ENCODE results near the gene KCNJ9.
"Not testable (repeated sequence)": the region's sequence is repeated elsewhere in the genome, so short reads cannot be mapped to it uniquely, and the experiment has no call there.

Gene KCNJ9

DNA sequence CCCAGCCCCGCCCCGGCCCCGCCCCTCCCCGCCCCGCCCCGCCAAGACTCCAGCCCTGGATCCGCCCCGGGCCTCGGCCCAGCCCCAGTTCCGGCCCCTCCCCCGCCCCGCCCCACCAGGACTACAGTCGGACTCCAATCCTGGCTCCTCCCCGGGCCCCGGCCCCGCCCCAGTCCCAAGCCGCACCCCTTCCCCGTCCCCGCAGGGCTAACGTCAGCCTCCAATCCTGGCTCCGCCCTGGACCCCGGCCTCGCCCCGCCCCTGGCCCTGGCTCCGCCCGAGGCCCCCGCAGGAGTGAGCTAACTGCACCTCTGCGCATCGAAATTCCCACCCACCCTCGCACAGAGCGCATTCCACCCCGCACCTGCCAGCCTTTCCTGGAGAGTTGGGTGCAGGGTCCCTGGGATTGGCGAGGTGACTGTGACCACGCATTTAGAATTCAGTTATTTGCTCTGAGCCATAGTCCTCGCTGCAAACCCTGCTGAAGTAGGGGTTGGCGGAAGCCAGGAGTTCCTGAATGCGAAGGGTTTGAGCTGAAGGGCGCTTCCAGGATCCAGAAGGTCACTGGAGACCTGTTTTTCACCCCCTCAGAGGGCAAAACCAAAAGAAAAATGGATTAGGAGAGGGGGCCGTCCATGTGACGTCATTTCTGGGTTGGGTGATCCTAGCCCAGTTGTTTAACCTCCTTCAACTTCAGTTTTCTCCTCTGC lies 17.7 kb downstream of the KCNJ9 start:
- DNase-seq, result peak; percentile 80
- in situ Hi-C loops (cut with MboI; ENCODE audit: low pct_unique_long_range_greater_than_20kb, low sequenced_read_pairs), result no loop called here

DNA sequence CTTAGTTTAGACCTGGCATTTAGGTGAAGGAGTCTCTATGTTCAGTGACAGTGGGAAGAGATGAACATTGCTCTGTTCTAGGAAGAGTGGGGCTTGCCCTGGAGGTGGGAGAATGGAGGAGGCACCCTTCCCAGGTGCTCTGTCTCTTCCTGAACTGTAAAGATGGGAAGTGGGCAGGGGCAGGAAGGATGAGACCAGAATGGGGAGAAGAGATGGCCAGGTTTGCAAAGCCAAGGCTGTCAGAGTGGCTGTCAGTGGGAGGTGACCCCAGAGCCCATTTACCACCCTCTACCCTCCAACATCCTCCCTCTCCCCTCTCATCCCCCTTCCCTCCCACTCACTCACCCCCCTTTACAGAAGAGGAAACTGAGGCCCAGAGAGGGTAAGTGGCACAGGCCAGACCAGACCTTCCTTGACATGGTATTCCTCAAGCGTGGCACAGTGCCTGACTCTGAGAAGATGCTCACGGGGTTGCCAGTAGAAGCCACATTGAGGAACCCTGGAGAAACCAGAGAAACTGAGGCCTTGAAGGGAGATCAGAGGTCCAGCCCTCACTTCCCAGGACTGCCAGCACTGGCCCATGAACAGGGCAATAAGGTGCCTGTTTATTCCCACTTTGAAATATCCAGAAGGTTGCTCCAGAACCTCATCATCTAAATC lies 18.5 kb downstream of the KCNJ9 start:
- in situ Hi-C loops (cut with MboI; ENCODE audit: low pct_unique_long_range_greater_than_20kb, low sequenced_read_pairs), result no loop called here
- DNase-seq, result no peak

DNA sequence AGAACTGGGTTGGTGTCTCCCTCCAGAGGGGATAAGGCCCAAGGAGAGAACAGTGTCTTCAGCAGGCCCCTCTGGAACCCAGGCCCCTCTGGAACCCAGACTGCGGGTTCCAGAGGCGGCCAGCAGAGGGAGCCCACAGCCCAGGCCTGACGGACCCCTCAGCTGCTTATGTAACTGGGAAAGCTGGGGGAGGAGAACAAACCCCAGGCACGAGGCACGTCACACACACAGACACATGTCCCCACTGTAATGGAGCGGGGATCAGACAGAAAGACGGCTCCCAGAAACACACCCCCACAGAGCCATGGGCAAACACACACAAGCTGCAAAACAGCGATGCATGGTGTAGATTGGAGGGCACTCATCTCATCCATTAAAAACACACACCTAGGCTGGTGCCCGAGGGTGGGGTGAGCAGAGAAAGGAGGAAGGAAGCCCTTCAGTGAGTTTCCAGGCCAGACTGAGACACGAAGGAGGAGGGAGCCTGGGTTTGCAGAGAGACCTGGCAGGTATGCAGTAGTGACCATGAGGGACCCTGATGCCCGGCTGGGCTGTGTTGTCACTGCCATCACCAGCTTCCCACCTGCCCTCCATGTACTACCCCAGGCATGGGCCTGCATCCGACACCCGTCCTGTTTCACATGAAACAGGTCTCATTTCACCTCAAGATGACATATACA lies 19.8 kb downstream of the KCNJ9 start:
- DNase-seq, result peak; percentile 91
- in situ Hi-C loops (cut with MboI; ENCODE audit: low pct_unique_long_range_greater_than_20kb, low sequenced_read_pairs), result no loop called here

DNA sequence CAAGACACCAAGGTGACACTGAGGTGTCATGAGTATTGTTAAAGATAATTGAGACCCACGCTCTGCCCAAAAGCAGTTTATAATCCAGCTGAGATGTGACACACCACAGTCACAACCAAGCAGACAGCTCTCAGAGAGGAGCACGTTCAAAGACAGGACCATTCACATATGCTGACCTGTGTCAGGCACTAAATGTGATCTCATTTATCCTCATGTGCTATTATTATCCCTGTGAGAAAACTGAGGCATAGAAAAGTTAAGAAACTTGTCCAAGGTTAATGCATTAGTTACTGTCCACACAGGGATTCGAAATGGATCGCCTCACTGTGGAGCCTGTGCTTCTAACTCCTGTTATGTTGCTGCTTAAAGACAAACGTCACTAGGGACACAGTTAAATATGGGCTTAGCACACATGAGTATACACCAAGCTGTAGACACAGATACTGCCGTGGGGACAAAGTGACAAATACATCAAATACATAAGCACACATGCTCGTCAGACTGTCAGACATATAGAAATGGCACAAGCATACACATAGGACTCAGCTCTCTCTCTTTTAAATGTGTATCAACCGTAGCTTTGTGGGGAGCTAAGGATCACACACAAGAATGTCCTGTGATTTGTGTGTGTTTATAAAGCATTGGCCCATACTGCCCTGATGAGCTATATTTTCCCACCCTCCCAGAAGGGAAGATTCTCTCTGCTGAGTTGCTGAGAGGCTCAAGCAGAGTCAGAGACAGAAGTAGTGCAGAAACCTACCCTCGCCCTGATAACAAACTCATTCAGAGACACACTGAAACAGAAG lies 20.6 kb downstream of the KCNJ9 start:
- in situ Hi-C loops (cut with MboI; ENCODE audit: low pct_unique_long_range_greater_than_20kb, low sequenced_read_pairs), result no loop called here
- DNase-seq, result no peak

DNA sequence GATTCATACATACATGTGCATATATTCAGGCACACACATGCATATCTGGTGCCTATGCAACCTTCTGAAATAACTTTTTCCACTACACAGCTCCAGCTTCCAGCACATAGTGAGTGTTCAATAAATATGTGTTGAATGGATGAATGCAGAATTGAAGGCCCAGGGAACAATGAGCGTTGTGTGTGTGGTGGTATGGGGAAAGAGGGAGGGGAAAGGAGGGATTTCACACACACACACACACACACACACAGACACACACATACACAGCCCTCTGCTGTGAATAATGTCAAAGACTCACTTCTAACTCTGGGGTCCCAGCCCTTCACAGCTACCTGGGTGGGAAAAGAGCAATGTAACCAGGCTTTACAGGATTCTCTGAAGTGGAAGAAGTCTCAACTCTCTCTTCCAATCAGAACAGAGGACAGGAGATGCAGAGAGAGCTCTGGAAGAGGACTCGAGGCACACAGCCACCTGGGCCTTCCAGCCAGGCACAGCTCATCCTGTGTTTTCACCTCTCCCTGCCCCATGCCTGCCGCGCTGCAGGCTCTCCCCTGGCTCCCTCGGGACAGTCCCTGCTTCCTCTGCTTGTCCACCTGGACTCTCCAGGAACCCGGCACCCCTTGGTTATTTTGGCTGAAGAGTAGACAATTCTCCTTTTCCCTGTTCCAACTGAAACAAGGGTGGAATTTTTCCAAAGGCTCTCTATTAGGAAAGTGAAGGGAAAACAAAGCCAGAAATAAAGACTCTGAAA lies 22.5 kb downstream of the KCNJ9 start:
- in situ Hi-C loops (cut with MboI; ENCODE audit: low pct_unique_long_range_greater_than_20kb, low sequenced_read_pairs), result no loop called here
- DNase-seq, result no peak

DNA sequence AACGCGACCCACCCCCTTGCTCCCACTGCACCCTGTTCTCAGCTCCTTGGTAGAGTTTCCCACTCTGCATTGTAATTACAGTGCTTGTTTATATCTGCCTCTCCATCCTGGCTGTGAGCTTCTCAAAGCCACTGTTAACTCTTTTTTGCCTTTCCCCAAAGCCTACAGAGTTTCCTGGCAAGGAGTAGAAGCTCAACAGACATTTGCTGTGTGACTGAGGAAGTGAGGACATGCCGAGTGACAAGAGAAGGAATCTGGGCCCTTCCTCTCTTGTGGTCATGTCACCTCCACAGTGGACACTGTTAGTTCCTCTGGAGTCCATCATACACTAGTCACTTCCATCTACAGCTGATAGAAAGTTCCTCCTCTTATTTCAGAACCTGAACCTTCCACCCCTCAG lies 23.1 kb downstream of the KCNJ9 start:
- DNase-seq, result peak; percentile 20
- in situ Hi-C loops (cut with MboI; ENCODE audit: low pct_unique_long_range_greater_than_20kb, low sequenced_read_pairs), result no loop called here

DNA sequence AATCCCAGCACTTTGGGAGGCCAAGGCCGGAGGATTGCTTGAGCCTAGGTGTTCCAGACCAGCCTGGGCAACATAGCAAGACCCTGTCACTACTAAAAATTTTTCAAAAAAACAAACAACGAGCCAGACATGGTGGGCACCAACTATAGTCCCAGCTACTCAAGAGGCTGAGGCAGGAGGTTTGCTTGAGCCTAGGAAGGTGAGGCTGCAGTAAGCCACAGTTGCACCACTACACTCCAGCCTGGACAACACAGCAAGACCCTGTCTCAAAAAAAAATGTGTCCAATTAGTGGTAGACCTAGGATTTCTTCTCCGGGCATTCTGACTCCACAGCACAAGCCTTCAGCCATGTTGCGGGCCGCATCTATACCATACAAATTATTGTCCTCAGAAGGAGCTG lies 23.8 kb downstream of the KCNJ9 start:
- in situ Hi-C loops (cut with MboI; ENCODE audit: low pct_unique_long_range_greater_than_20kb, low sequenced_read_pairs), result no loop called here
- DNase-seq, result no peak

DNA sequence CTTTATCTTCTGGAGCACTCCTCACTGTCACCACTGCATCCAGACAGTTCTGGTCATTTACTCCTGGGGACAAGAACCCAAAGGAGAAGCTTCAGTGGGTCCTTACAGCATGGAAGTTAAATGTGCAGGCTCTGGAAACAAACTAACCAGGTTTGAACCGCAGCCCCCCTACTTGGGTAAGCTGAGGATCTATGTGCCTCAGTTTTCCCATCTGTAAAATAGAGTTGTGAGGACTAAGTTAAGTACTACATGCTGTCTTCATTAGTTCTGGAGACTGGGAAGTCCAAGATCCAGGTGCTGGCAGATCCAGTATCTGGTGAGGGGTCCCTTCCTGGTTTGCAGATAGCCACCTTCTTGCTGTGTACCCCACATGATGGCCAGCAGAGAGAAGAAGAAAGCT lies 26.2 kb downstream of the KCNJ9 start:
- DNase-seq, result no peak
- in situ Hi-C loops (cut with MboI; ENCODE audit: low pct_unique_long_range_greater_than_20kb, low sequenced_read_pairs), result no loop called here

DNA sequence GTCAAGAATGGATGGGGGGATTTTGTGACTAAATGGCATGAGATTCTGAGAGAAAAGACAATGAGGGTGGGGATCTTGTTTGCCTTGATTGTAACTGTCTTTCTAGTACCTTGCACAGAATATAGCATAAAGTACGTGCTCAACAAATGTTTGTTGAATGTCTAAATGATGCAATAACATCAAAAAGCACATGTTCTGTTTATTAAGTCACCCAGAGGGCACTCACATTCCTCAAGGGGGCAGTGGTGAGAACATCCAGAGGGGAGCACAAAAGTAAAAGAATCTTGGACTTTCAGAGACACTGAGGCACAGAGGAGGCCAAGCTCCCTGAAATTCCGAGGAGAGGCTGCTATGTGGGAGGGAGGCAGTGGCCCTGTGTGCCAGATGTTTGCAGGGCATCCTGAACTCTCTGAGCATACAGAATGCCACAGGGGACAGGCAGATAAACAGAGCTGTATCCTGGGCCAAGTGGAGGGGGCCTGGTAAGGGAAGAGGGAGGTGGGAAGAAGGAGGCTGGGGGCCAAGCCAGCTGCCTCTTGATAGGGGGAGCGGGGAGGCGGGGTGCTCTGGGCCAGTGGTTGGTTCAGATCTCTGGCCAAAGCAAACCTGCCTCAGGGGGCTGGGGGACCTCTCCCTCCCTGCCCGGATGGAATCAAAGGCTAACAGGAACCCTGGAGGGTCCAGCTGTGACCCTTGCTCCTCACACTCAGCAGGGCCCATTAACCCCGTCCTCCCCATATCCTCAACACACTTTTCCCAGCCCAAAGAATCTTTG lies 27.7 kb downstream of the KCNJ9 start:
- in situ Hi-C loops (cut with MboI; ENCODE audit: low pct_unique_long_range_greater_than_20kb, low sequenced_read_pairs), result no loop called here
- peak; percentile 58 for DNase-seq

DNA sequence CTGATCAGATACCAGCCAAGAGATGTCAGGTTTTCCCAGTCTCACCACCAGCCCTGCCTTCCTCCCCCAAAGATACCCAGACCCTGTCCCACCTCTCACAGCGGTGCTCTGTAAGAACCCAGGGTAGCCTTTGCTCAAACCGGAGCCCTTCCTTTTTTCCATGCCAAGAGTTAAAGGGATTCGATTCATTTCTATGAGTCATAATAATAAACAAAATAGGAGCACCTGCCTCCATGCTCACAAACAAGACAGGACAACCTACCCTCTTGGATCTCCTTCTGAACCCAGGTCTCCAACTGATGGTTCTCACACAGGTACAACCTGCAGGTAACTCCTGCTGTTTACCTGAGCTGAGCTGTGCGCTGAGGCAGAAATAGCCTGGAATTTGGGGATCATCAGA lies 28.3 kb downstream of the KCNJ9 start:
- DNase-seq, result no peak
- in situ Hi-C loops (cut with MboI; ENCODE audit: low pct_unique_long_range_greater_than_20kb, low sequenced_read_pairs), result no loop called here

DNA sequence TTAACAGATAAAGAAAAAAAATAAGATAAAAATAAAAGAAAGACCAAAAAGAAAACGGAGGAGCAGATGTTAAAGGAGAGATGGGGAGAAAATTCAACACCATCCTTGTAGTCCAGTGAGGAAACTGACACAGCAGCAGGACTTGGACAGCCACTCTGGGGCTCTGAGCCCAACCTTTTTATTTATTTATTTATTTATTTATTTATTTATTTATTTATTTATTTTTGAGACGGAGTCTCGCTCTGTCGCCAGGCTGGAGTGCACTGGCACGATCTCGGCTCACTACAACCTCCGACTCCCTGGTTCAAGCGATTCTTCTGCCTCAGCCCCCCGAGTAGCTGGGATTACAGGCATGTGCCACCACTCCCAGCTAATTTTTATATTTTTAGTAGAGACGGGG lies 30.1 kb downstream of the KCNJ9 start:
- in situ Hi-C loops (cut with MboI; ENCODE audit: low pct_unique_long_range_greater_than_20kb, low sequenced_read_pairs); DNase-seq: not testable (repeated sequence)

DNA sequence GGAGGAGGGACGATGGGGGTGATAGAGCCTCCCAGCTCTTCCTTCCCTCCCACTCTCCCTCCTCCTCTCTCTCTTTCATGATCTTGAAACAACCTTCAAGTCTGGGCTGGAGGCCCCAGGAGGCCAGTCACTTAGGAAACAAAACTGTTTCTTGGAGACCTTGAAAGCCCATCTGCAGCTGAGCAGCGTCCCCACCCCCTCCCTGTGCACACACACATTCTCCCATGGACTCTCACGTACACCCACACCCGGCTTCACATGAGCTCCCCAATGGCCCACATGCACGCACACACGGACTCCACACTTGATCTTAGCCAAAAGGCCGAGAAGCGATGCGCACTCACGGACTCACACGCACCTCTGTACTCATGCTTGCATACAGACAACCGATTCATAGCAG lies 31.0 kb downstream of the KCNJ9 start:
- no peak for DNase-seq
- in situ Hi-C loops (cut with MboI; ENCODE audit: low pct_unique_long_range_greater_than_20kb, low sequenced_read_pairs), result no loop called here

DNA sequence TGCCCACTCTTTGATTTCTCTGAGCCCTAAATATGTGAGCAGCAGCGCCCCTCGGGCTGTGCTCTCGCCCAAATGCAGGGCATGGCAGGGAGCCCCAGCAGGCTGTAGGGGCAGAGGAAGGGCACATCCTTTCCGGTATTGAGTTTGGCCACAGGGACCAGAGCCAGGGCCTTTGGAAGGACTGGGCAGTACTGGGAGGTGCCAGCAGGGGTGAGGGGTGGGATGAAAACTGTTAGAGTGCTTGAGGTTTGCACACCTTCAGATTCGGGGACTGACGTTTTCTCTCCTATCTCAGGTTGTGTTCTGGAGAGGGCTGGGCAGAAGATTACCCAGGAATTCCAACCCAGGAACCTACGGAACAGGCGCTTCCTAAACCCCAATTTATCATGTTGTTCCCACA lies 32.1 kb downstream of the KCNJ9 start:
- no peak for DNase-seq
- in situ Hi-C loops (cut with MboI; ENCODE audit: low pct_unique_long_range_greater_than_20kb, low sequenced_read_pairs), result no loop called here

DNA sequence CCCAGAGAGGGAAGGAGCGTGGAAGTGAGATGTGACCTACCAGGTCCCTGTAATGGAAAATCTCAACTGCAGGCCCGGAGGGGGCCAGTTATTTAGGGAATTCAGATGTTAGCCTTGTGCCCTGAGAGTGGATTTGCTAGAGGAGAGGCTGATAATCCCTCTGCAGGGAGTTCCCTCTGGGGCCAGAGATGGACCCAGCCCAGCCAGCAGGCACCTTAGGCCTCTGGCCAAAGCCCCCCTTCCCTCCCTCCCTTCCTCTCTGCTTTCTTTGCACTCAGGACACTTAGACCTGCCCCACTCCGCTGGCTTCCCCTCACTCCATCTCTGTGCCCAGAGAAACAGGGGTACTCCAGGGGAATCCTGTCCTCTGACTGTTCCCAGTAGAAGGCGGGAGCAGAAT lies 32.7 kb downstream of the KCNJ9 start:
- DNase-seq, result no peak
- in situ Hi-C loops (cut with MboI; ENCODE audit: low pct_unique_long_range_greater_than_20kb, low sequenced_read_pairs), result no loop called here

DNA sequence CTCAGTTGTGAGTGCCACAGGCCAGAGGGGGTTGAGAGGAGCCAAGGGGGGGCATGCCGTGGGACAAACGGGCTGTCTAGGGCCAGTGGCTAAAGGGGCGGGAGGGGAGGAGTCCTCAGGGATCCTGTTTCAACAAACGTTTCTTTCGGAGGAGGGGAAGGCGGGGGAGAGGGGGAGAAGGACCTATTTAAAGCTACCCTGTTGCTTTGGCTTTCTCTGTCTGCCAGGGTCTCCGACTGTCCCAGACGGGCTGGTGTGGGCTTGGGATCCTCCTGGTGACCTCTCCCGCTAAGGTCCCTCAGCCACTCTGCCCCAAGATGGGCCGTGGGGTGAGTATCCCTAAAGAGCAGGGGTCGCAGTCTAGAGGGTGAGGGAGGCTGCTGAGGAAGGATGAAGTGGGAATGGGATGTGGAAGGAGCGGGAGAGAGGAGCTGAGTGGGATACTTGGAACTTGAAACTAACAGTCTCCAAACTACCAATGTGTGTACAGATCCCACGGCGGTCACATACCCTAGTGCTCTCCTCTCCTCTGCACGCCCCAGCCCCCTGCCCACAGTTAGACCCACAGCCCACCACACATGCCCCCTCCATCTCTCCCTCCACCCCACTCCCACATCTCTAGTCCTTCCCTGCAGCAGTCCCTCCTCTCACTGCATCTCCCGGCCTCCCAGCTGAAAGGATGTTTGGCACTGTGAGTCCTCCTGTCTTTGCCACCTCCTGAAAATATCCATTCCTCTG lies 34.4 kb downstream of the KCNJ9 start, which contains the start of gene ATP1A2:
ATP1A2 (plus strand) TSS at position 215 of the 738 bp plus-strand sequence; CDS start at position 318, 103 bp downstream.
- in situ Hi-C loops (cut with MboI; ENCODE audit: low pct_unique_long_range_greater_than_20kb, low sequenced_read_pairs), result no loop called here
- no peak for DNase-seq

DNA sequence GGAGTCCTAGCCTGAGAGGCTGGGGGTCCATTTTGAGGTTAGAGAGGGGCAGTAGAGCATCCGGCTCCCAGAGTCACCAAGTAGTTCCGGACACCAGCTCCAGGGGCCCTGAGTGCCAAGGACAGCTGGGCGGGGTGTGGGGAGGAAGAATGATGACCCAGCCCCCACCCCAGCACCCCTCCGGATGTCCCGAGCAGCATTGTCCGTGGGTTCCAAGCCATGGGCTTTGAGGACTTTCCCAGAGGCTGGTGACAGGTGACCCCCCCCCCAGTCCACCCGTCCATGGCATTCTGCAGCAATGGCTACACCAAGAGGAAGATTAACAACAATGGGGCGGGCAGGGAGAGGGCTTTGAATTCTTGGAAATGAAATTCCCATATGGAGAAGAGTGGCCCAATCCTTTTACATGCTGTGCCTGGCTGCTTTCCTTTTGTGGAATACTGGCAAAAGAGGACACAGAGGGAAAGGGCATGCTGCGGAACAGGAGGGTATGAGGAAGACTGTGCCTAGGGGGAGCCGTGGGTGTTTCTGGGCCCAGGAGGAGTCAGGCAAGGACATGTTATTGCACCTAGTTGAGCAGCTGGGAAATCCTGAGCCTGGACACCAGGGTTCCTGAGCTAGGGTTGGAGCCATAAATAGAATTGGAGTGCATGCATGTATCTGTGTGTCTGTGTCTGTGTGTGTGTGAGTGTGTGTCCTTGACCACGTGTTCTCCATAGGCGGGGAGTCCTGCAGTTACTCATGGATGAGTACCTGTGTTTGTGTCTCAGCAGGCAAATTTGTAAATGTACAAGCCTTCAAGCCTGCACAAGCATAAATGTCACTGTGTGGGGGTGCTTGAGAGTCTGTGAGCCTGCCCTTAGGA lies 35.2 kb downstream of the KCNJ9 start:
- DNase-seq, result no peak
- in situ Hi-C loops (cut with MboI; ENCODE audit: low pct_unique_long_range_greater_than_20kb, low sequenced_read_pairs), result no loop called here

DNA sequence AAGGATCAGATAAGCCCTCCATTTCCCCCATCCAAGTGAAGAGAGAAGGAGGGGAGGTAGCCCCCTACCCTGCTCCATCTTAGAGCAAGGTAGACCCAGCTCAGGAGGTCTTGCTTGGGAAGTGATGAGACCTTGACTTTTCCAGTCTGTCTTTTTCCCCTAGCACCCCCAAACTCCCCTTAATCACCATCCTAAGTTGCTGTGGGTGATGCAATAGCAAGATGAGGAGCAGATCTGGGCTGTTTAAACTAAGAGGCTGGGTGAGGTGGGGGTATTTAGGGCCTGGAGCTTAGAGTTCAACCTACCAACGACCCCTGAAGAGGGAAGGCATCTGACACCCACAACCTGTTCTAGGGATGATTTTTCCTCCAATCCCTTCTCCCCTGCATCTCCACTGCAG lies 36.0 kb downstream of the KCNJ9 start:
- in situ Hi-C loops (cut with MboI; ENCODE audit: low pct_unique_long_range_greater_than_20kb, low sequenced_read_pairs), result no loop called here
- no peak for DNase-seq

Measured in KBM-7 (cell line).